ENCODE results near the gene IRAG1. TPM values are rescaled to one million over a fixed set of nuclear protein-coding genes. Genes with fewer than 3 reads are reported as not detected.

IRAG1 gene
- total RNA-seq, 2 experiments from 2014 or later = 0.08 TPM; not detected in 1

GRCh38 chr11:10645212-10645795, 48.3 kb downstream of the IRAG1 start:
- no peaks in the 10 kb centered on the region for H3K27me3 Mint-ChIP-seq
- peaks cover 10% of the 10 kb centered on the region for H3K4me1 Mint-ChIP-seq
- H3K27ac Mint-ChIP-seq = no peak overlapping the region
- H3K36me3 Mint-ChIP-seq (ENCODE audit: low read depth) = no peaks in the 10 kb centered on the region
- no peaks in the 10 kb centered on the region for H3K9me3 Mint-ChIP-seq
- ChIA-PET CTCF (no interaction called here), POLR2A (no interaction called here)
- H3K4me3 Mint-ChIP-seq = no peak overlapping the region
- no peak for DNase-seq

Other genes with a start within 250 kb of the IRAG1 start
- gene AMPD3, start 238.5 kb downstream of the IRAG1 start, total RNA-seq = 10 to 100 TPM; 21.4 to 23.3 TPM
- 10 to 100 TPM; 12.2 to 12.3 TPM for gene RNF141, start 152.6 kb downstream of the IRAG1 start, total RNA-seq
- not detected for gene LYVE1, start 125.1 kb downstream of the IRAG1 start, total RNA-seq
- 10 to 100 TPM; 48.4 to 54.5 TPM for gene CTR9, start 57.5 kb upstream of the IRAG1 start, total RNA-seq
- gene EIF4G2, start 115.2 kb upstream of the IRAG1 start, total RNA-seq = 100 to 1,000 TPM; 548 to 594 TPM
- gene ZBED5, start 164.3 kb upstream of the IRAG1 start, total RNA-seq = 10 to 100 TPM; 44.2 to 45.6 TPM